Stomach smooth muscle (tissue), 2 donors: ENCODE results near the gene HAUS2.

Source experiments
- H3K27ac ChIP-seq: one replicate; pipeline ENCODE4 v1.7.0; 2013; ENCODE audit warnings: mild to moderate bottlenecking, low read length, inconsistent platforms
- H3K27me3 ChIP-seq, 2 donors: one replicate each; pipeline ENCODE4 v1.7.0; 2013; ENCODE audit warnings: low read length in 2 of 2; ENCODE audit not compliant: insufficient read depth in 2 of 2, control insufficient read depth in 1 of 2
- H3K36me3 ChIP-seq, 2 donors: one replicate each; pipeline ENCODE4 v1.7.0; 2013; ENCODE audit warnings: low read length in 2 of 2; ENCODE audit not compliant: control insufficient read depth in 2 of 2, insufficient read depth in 2 of 2
- H3K4me1 ChIP-seq: one replicate; pipeline ENCODE4 v1.7.0; 2013; ENCODE audit warnings: low read length; ENCODE audit not compliant: control insufficient read depth, insufficient read depth
- H3K4me3 ChIP-seq, 2 donors: one replicate each; pipeline ENCODE4 v1.7.0; 2013; ENCODE audit warnings: low read length in 2 of 2
- H3K9ac ChIP-seq, 2 donors: one replicate each; pipeline ENCODE4 v1.7.0; 2013; ENCODE audit warnings: low read length in 2 of 2, mild to moderate bottlenecking in 1 of 2
- H3K9me3 ChIP-seq, 2 donors: one replicate each; pipeline ENCODE4 v1.7.0; 2013; ENCODE audit warnings: low read length in 2 of 2; ENCODE audit not compliant: control insufficient read depth in 2 of 2
- donor health status: healthy.
- donor health status: Pancreatic carcinoma.

Gene HAUS2

DNA sequence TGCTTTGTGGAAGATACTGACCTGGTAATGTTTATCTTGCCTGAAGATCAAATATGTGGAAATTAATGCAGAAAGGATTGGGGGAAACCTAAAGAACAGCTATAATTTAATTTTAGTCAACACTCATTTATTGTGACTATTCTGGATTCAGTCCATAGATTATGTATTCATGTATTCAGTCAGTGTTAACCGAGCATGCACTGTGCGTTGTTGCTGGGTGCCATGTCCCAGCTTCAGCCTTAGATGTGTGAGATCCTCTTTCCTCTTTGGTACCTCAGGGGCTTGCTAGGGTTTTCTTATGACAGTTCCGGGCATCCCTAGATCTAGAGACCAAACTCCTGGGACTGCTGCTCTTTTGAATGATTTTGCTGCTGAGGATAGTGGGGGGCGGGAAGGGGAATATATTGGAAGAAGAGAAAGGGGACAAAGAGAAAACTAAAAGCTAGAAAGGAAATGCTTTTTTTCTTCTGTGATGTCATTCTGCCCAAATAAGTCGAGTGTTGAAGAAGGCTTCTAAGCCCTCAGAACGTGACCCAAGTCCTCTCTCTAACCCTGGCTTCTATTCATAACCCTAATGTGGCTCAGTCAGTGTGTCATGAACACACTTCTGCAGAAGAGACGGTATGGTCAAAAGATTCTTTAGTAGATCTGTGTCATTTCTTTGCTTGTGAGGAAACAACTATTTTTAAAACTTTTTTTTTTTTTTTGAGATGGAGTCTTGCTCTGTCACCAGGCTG, 60.3 kb downstream of the HAUS2 start:
- Histone ChIP-seq H3K4me1 (peaks cover 16% of the 10 kb centered on the region), H3K4me3 (no peak overlapping the region), H3K9ac (no peak overlapping the region), H3K27ac (no peak overlapping the region), H3K27me3 (no peaks in the 10 kb centered on the region), H3K36me3 (no peaks in the 10 kb centered on the region), H3K9me3 (no peaks in the 10 kb centered on the region)

DNA sequence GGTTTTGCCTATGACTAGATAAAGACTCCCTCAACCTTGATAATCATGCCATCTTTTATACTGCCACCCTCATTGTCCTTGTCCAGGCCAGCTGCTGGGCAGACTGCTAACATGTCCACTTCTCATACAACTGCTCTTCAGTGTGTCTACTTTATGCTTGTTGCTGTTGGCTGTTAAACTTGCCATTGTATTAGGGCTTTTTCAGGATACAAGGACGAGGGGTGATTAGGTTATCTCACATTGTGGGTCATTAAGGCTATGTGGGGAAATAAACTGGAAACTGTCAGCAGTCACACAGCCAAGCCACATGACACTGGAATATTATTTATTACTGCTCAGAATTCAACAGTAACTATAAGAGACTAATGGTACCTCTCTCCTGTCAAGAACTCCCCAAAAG, 62.9 kb downstream of the HAUS2 start:
- H3K36me3 ChIP-seq = no peaks in the 10 kb centered on the region
- H3K27ac ChIP-seq = no peak overlapping the region
- peaks cover 3% of the 10 kb centered on the region for H3K4me1 ChIP-seq
- H3K9me3 ChIP-seq = no peaks in the 10 kb centered on the region
- H3K4me3 ChIP-seq = no peak overlapping the region
- no peak overlapping the region for H3K9ac ChIP-seq
- no peaks in the 10 kb centered on the region for H3K27me3 ChIP-seq

- H3K4me1 ChIP-seq = peaks cover 3% of the 10 kb centered on the region
- no peaks in the 10 kb centered on the region for H3K36me3 ChIP-seq
- no peaks in the 10 kb centered on the region for H3K27me3 ChIP-seq
- H3K9me3 ChIP-seq = no peaks in the 10 kb centered on the region
- no peak overlapping the region for H3K9ac ChIP-seq
- H3K27ac ChIP-seq = no peak overlapping the region
- no peak overlapping the region for H3K4me3 ChIP-seq
These were observed 63.8 kb downstream of the HAUS2 start for GRCh38 chr15:42612367-42612912.

- Histone ChIP-seq H3K9me3 (no peaks in the 10 kb centered on the region), H3K9ac (no peak overlapping the region), H3K27me3 (no peaks in the 10 kb centered on the region), H3K36me3 (no peaks in the 10 kb centered on the region), H3K4me3 (no peak overlapping the region), H3K27ac (no peak overlapping the region), H3K4me1 (peaks cover 3% of the 10 kb centered on the region)
These were observed 67.5 kb downstream of the HAUS2 start for GRCh38 chr15:42616107-42616506.
